Colonic mucosa (tissue), 4 donors: Measurements from ENCODE around the gene SLC46A1. TPM values are rescaled to one million over a fixed set of nuclear protein-coding genes. Genes with fewer than 3 reads are reported as not detected.

ENCODE experiments used
- DNase-seq: peaks from one replicate; pipeline ENCODE4 v3.0.0-alpha.2; 2020
- H3K27ac ChIP-seq: fragments of 200-600 bp; one replicate; pipeline ENCODE4 v1.8.0; 2021
- H3K27me3 ChIP-seq: fragments of 200-600 bp; one replicate; pipeline ENCODE4 v1.8.0; 2021
- H3K36me3 ChIP-seq: fragments of 200-600 bp; one replicate; pipeline ENCODE4 v1.8.0; 2021
- H3K4me1 ChIP-seq: fragments of 200-600 bp; one replicate; pipeline ENCODE4 v1.8.0; 2021; ENCODE audit warnings: mild to moderate bottlenecking
- H3K4me3 ChIP-seq: fragments of 200-600 bp; one replicate; pipeline ENCODE4 v1.8.0; 2021
- H3K9ac ChIP-seq, 2 donors: one replicate each; pipeline ENCODE4 v1.7.0; 2013; ENCODE audit warnings: control low read depth in 2 of 2, low read depth in 2 of 2, low read length in 2 of 2
- H3K9me3 ChIP-seq: fragments of 200-600 bp; one replicate; pipeline ENCODE4 v1.8.0; 2021
- CTCF ChIP-seq: fragments of 200-600 bp; IDR thresholded peaks from one replicate; pipeline ENCODE4 v1.8.0; 2022; ENCODE audit warnings: antibody characterized with exemption, mild to moderate bottlenecking
- intact Hi-C: fragments of 100-400 bp; cut with DNase I; formaldehyde crosslinking; loops from one replicate; pipeline ENCODE4 v1.14.1; 2022
- total RNA-seq, 2 donors: library from RNA; stranded (reverse); fragmentation: NEBNext Ultra II Directional in 1 of 2; extraction: Animal tissue kit (Norgen Biotek cat#: 25700) in 1 of 2; gene quantifications; one replicate each; pipeline ENCODE4 v1.2.1, GENCODE V29; 2021
- donor health status: healthy.
- donor health status: DM: no; HTN: no; CAD: no.
- donor health status: DM: no; HTN: no; CAD: no.

Gene SLC46A1
- total RNA-seq, 2 donors from 2014 or later, result 4.3 to 5.4 TPM

GRCh38 chr17:28407130-28407973 is 1.3 kb upstream of the SLC46A1 start:
- H3K4me1 ChIP-seq, result peaks cover 4% of the 10 kb centered on the region
- TF ChIP-seq CTCF, result no peak
- H3K36me3 ChIP-seq, result no peaks in the 10 kb centered on the region
- no peak for DNase-seq
- intact Hi-C loops, result no loop called here
- peak overlapping the region in 1 of 2 donors; percentile 43 for H3K9ac ChIP-seq
- no peaks in the 10 kb centered on the region for H3K27me3 ChIP-seq
- no peak overlapping the region for H3K27ac ChIP-seq
- no peak overlapping the region for H3K4me3 ChIP-seq
- no peaks in the 10 kb centered on the region for H3K9me3 ChIP-seq

- TF ChIP-seq CTCF, result no peak
- Histone ChIP-seq H3K9ac (peak overlapping the region in 1 of 2 donors; percentile 32), H3K27me3 (no peaks in the 10 kb centered on the region), H3K4me3 (peak overlapping the region; percentile 74), H3K4me1 (peaks cover 4% of the 10 kb centered on the region), H3K9me3 (no peaks in the 10 kb centered on the region), H3K36me3 (no peaks in the 10 kb centered on the region), H3K27ac (no peak overlapping the region)
- intact Hi-C loops, result no loop called here
- DNase-seq, result no peak
Observed at GRCh38 chr17:28406473-28406814, 432 bp upstream of the SLC46A1 start.

GRCh38 chr17:28404812-28405570 is 1.0 kb downstream of the SLC46A1 start:
- Histone ChIP-seq H3K27me3 (no peaks in the 10 kb centered on the region), H3K9me3 (no peaks in the 10 kb centered on the region), H3K4me3 (peak overlapping the region; percentile 74), H3K27ac (no peak overlapping the region), H3K4me1 (peaks cover 4% of the 10 kb centered on the region), H3K9ac (peak overlapping the region in 1 of 2 donors; percentile 32), H3K36me3 (no peaks in the 10 kb centered on the region)
- intact Hi-C loops, result no loop called here
- no peak for TF ChIP-seq CTCF
- no peak for DNase-seq

GRCh38 chr17:28404461-28404811 is 1.6 kb downstream of the SLC46A1 start:
- Histone ChIP-seq H3K9ac (no peak overlapping the region), H3K36me3 (no peaks in the 10 kb centered on the region), H3K4me1 (peaks cover 4% of the 10 kb centered on the region), H3K27me3 (no peaks in the 10 kb centered on the region), H3K9me3 (no peaks in the 10 kb centered on the region), H3K27ac (no peak overlapping the region), H3K4me3 (no peak overlapping the region)
- TF ChIP-seq CTCF, result no peak
- intact Hi-C loops, result no loop called here
- DNase-seq, result no peak

- DNase-seq, result no peak
- Histone ChIP-seq H3K27ac (no peak overlapping the region), H3K9ac (no peak overlapping the region), H3K4me3 (no peak overlapping the region), H3K27me3 (no peaks in the 10 kb centered on the region), H3K9me3 (no peaks in the 10 kb centered on the region), H3K36me3 (no peaks in the 10 kb centered on the region), H3K4me1 (peaks cover 4% of the 10 kb centered on the region)
- no peak for TF ChIP-seq CTCF
- intact Hi-C loops, result no loop called here
Observed at GRCh38 chr17:28404007-28404406, 2.0 kb downstream of the SLC46A1 start.
